Erythroblast (primary cell): Measurements from ENCODE around the gene ZCCHC2.

Experiments used
- DNase-seq, 2 experiments: peaks; one replicate each; lab custom pipeline; 2025; lab: John Stamatoyannopoulos, UW
- GATA1 ChIP-seq: IDR thresholded peaks from 2 replicates; pipeline ENCODE4 v1.6.1; 2011; ENCODE audit warnings: low read depth, mild to moderate bottlenecking, control low read depth, low read length, moderate library complexity
- POLR2A ChIP-seq: IDR thresholded peaks from 2 replicates; pipeline ENCODE4 v1.6.1; 2011; ENCODE audit warnings: mild to moderate bottlenecking, low read length

The ZCCHC2 gene

GRCh38 chr18:62522504-62523254 lies at the start of gene ZCCHC2:
Gene ZCCHC2 (plus strand): TSS chr18:62523025. CDS start chr18:62523425, 400 bp downstream.
- DNase-seq, result peak; percentile 99 to 100
- peak; percentile 90 for TF ChIP-seq POLR2A
- TF ChIP-seq GATA1, result no peak

- DNase-seq, result no peak
- no peak for TF ChIP-seq GATA1
- no peak for TF ChIP-seq POLR2A
These were observed 43.3 kb upstream of the ZCCHC2 start for GRCh38 chr18:62479574-62479973.

- TF ChIP-seq GATA1, result no peak
- no peak for TF ChIP-seq POLR2A
- no peak for DNase-seq
These were observed 41.9 kb upstream of the ZCCHC2 start for GRCh38 chr18:62480927-62481326.

DNA sequence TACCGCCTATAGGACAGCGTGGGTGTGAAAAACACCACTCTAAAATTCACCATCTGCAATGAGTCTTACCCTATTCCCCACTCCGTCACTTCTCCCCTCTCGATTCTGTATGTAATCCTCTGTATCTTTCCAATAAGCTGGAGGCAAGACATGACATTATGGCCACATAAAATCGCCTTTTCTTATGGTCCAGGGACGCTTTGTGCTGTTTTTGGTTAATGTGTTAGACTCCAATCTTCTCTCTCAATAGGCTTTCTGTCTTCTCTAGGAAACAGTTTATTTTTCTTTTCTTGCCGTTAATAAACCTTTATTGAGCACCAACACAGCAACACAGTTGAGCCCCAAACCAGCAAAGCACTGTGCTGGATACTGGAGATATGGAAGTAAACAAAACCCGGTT lies 37.9 kb upstream of the ZCCHC2 start:
- no peak for DNase-seq
- TF ChIP-seq POLR2A (no peak), GATA1 (no peak)

- no peak for TF ChIP-seq GATA1
- no peak for TF ChIP-seq POLR2A
- DNase-seq, result peak in 1 of 2 experiments; percentile 66
These were observed 37.1 kb upstream of the ZCCHC2 start for GRCh38 chr18:62485684-62486083.

DNA sequence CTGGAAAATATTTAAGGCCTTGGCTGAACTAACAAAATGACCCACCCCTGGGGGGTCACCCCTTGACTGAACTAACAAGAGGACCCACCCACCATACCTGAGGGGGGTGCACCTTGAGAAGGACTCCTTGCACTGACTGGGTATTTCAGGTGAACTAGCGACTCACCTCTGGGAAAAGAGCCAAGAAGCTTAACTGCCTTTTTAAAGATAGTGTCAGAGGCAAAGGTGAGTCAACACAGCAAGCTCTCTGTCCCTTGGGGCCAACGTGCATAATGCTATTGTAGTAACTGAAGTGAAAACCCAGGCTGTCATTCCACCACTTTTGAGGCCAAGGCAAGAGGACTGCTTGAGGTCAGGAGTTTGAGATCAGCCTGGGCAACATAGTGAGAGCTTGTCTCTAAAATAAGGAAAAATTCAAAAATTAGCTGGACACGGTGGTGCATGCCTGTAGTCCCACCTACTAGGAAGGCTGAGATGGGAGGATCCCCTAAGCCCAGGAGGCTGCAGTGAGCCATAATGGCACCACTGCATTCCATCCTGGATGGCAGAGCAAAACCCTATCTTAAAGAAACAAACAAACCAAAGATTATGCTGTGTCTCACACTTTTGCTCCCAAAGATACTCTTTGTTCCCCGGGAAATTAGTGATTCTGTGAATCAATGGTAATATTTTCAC lies 36.4 kb upstream of the ZCCHC2 start:
- peak in 1 of 2 experiments; percentile 55 for DNase-seq
- TF ChIP-seq GATA1, result no peak

DNA sequence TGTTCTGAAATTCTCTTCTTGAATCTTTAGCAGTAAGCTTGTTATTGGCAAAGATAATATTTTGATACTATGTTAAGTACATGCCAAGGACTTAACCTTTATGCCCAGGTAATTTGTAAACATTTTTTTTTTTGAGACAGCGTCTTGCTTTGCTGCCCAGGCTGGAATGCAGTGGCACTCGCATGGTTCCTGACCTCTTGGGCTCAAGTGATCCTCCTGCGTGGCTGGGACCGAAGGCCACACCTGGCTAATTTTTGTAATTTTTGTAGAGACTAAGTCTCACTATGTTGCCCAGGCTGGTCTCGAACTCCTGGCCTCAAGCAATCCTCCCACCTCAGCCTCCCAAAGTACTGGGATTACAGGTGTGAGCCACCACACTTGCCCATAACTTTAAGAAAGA lies 35.7 kb upstream of the ZCCHC2 start:
- no peak for DNase-seq
- TF ChIP-seq POLR2A (no peak), GATA1 (no peak)

DNA sequence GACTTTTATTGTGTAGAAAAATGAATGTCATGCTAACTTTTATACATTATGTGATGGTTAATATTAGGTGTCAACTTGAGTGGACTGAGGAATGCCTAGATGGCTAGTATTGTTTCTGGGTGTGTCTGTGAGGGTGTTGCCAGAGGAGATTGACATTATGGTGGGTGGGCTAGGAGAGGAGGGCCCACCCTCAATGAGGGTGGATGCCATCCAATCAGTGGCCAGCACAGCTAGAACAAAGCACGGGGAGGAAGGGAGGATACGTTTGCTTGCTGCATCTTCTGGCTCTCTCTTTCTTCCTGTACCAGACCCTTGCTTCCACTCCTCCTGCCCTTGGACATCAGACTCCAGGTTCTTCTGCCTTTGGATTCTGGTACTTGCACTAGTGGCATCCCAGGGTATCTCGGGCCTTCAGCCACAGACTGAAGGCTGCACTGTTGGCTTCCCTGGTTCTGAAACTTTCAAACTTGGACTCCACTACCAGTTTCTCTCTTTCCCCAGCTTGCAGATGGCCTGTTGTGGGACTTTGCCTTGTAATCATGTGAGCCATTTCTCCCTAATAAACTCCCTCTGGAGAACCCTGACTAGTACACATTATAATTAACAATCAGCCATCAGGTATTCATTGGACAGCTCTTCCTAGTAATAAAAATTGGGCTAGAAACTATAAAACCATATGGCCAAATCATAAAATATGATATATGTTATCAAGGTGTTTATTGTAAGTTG lies 31.7 kb upstream of the ZCCHC2 start:
- TF ChIP-seq GATA1, result no peak
- no peak for TF ChIP-seq POLR2A
- no peak for DNase-seq

DNA sequence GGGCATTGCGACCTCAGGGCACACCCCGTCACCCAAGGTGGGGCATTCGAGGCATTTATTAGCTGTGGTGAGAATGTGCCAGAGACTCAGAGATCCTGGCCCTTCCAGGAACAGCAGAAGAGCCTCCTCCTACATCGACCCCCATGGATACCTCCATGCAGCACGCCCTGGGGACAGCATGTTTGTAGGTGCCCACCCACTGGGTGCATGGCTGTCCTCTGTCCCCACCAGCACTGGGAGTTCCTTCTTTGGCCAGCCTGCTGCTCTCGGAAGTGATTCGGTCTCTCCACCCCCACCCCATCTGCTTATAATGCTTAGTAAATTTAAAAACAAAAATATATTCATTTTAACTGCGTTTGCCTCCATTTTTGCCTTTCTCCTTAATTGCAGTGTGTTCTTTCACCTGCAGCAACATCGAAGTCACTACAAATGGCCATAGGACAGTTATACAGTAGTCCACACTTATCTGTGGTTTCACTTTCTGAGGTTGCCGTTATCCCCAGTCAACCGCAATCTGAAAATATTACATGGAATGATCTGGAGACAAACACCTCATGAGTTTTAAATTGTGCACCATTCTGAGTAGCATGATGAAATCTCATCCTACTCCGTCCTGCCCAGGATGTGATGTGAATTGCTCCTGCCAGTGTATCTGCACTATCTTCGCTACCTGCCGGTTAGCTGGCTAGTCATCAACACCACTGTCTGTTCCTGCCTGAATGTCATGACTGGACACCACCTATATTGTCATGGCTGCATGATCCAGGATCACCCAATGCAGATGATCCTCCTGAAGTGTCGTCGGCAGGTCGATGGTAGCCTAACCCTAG lies 29.6 kb upstream of the ZCCHC2 start:
- no peak for TF ChIP-seq POLR2A
- TF ChIP-seq GATA1, result no peak
- no peak for DNase-seq

DNA sequence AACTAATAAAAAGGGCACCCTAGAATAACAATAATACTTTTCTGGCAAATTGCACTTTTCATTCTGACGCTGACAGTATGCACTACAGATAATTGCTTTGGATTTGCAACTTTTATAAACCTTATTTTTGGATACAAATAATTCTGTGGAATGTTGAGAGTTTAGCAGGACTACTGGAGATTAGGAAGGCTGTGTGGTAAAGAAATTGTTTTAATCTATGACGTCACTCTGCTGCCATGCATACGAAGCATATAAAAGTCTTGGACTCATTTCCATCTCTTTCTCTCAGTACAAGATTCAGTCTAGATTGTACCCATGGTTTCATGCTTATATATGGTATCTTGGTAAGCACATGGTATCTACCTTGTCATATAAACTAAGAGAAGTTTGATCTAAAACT lies 28.1 kb upstream of the ZCCHC2 start:
- TF ChIP-seq POLR2A, result no peak
- no peak for TF ChIP-seq GATA1
- DNase-seq, result no peak

- no peak for DNase-seq
- no peak for TF ChIP-seq POLR2A
- TF ChIP-seq GATA1, result no peak
These were observed 26.6 kb upstream of the ZCCHC2 start for GRCh38 chr18:62496262-62496661.

GRCh38 chr18:62497190-62497772 lies 25.5 kb upstream of the ZCCHC2 start:
- no peak for DNase-seq
- TF ChIP-seq POLR2A (no peak), GATA1 (no peak)

DNA sequence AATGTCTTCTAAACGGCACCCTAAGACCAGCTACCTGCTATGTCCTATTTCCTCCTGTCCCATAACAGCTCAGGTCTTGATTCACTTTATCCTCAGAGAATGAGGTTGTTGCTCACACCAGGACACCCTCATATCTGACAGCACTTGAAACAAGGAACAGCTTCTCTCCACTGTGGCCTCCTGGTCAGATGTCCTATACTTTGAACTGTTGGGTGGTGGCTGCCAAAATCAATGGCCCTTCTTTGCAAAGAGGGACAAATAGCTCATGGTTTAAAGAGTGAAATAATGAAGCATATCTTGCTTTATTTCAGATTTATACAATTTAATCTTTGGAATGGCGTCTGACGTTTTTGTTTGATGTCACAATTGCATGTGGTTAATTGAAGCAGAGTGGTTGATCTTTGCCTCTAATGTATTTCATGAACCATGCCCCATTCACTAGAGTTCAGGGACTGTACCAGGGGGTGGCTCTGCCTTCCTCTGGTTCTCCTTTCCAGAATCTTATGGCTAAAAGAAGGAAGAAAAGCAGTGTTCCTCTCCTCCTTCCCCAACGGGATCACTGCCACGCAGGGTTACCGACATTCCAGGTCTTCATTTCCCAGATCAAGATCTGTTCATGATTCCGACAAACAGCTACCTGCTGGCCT lies 24.1 kb upstream of the ZCCHC2 start:
- TF ChIP-seq GATA1, result no peak
- TF ChIP-seq POLR2A, result no peak
- DNase-seq, result no peak
